Stomach (tissue), 4 donors: Measurements from ENCODE around the gene ZDHHC20.

ENCODE experiments used
- POLR2AphosphoS5 ChIP-seq, 3 donors: sonication (generic); formaldehyde crosslinking; IDR thresholded peaks; one replicate each; pipeline ENCODE4 v1.6.1; 2016; ENCODE audit warnings: antibody characterized with exemption in 3 of 3
- TF ChIP-seq, protein P1 (sequence below), 7 experiments: fragments of 450-650 bp in 4 of 7; fragments of 200-600 bp in 3 of 7; sonication (generic) in 3 of 7; IDR thresholded peaks; one replicate each; pipeline ENCODE4 v1.5.1; 2016 to 2019; ENCODE audit warnings: antibody characterized with exemption in 7 of 7, control low read depth in 2 of 7, mild to moderate bottlenecking in 1 of 7

DNA sequence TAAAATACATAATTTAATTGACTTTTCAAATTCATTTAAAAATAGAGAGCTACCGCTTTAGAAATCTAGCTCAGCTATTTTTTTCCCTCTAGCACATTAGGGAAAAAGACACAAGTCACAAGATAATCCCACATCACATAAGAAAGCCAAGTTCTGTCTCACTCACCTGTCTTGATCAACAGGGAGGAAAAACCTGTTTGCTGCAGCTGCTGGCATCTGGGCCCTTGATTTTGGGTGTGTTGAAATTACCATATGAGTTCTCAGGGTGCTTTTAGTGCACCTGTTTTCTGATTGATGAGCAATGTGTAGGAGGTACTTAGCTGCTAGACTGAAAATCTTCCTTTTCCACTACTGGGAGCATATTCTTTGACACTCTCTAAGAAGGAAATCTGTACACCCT is 53.8 kb downstream of the ZDHHC20 start:
- TF ChIP-seq, protein P1, sequence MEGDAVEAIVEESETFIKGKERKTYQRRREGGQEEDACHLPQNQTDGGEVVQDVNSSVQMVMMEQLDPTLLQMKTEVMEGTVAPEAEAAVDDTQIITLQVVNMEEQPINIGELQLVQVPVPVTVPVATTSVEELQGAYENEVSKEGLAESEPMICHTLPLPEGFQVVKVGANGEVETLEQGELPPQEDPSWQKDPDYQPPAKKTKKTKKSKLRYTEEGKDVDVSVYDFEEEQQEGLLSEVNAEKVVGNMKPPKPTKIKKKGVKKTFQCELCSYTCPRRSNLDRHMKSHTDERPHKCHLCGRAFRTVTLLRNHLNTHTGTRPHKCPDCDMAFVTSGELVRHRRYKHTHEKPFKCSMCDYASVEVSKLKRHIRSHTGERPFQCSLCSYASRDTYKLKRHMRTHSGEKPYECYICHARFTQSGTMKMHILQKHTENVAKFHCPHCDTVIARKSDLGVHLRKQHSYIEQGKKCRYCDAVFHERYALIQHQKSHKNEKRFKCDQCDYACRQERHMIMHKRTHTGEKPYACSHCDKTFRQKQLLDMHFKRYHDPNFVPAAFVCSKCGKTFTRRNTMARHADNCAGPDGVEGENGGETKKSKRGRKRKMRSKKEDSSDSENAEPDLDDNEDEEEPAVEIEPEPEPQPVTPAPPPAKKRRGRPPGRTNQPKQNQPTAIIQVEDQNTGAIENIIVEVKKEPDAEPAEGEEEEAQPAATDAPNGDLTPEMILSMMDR (IDR thresholded peaks at IDR 0.05), result no peak
- TF ChIP-seq POLR2AphosphoS5 (IDR thresholded peaks at IDR 0.05), result no peak
